ENCODE results near the gene STH.

The STH gene

GRCh38 chr17:45987706-45988105 is 11.3 kb upstream of the STH start:
- no peak overlapping the region for H3K4me3 ChIP-seq (ENCODE audit: low read length)
- H3K4me1 ChIP-seq (ENCODE audit: control insufficient read depth, insufficient read depth, low read length), result no peaks in the 10 kb centered on the region
- DNase-seq (ENCODE audit: low read depth), result no peak
- peaks cover 7% of the 10 kb centered on the region for H3K9me3 ChIP-seq (ENCODE audit: control insufficient read depth, low read length)
- no peaks in the 10 kb centered on the region for H3K36me3 ChIP-seq (ENCODE audit: control insufficient read depth, insufficient read depth, low read length, severe bottlenecking)
- H3K27me3 ChIP-seq (replicated peaks; ENCODE audit: control insufficient read depth, insufficient read depth, low read length), result peaks cover 37% of the 10 kb centered on the region
- H3K9ac ChIP-seq (ENCODE audit: low read length), result no peak overlapping the region

GRCh38 chr17:45989759-45990158 is 9.3 kb upstream of the STH start:
- Histone ChIP-seq H3K27me3 (replicated peaks; ENCODE audit: control insufficient read depth, insufficient read depth, low read length) (peaks cover 23% of the 10 kb centered on the region), H3K4me3 (ENCODE audit: low read length) (no peak overlapping the region), H3K4me1 (ENCODE audit: control insufficient read depth, insufficient read depth, low read length) (no peaks in the 10 kb centered on the region), H3K9me3 (ENCODE audit: control insufficient read depth, low read length) (peaks cover 7% of the 10 kb centered on the region), H3K36me3 (ENCODE audit: control insufficient read depth, insufficient read depth, low read length, severe bottlenecking) (no peaks in the 10 kb centered on the region), H3K9ac (ENCODE audit: low read length) (no peak overlapping the region)
- DNase-seq (ENCODE audit: low read depth), result no peak

GRCh38 chr17:45990886-45991285 is 8.2 kb upstream of the STH start:
- DNase-seq (ENCODE audit: low read depth), result no peak
- H3K36me3 ChIP-seq (ENCODE audit: control insufficient read depth, insufficient read depth, low read length, severe bottlenecking), result no peaks in the 10 kb centered on the region
- peaks cover 5% of the 10 kb centered on the region for H3K4me1 ChIP-seq (ENCODE audit: control insufficient read depth, insufficient read depth, low read length)
- H3K9me3 ChIP-seq (ENCODE audit: control insufficient read depth, low read length), result peaks cover 7% of the 10 kb centered on the region
- H3K9ac ChIP-seq (ENCODE audit: low read length), result no peak overlapping the region
- H3K4me3 ChIP-seq (ENCODE audit: low read length), result no peak overlapping the region
- H3K27me3 ChIP-seq (replicated peaks; ENCODE audit: control insufficient read depth, insufficient read depth, low read length), result peaks cover 15% of the 10 kb centered on the region

- H3K9ac ChIP-seq (ENCODE audit: low read length), result no peak overlapping the region
- DNase-seq (ENCODE audit: low read depth), result no peak
- H3K9me3 ChIP-seq (ENCODE audit: control insufficient read depth, low read length), result peaks cover 7% of the 10 kb centered on the region
- H3K36me3 ChIP-seq (ENCODE audit: control insufficient read depth, insufficient read depth, low read length, severe bottlenecking), result no peaks in the 10 kb centered on the region
- no peak overlapping the region for H3K4me3 ChIP-seq (ENCODE audit: low read length)
- H3K27me3 ChIP-seq (replicated peaks; ENCODE audit: control insufficient read depth, insufficient read depth, low read length), result peaks cover 15% of the 10 kb centered on the region
- H3K4me1 ChIP-seq (ENCODE audit: control insufficient read depth, insufficient read depth, low read length), result peaks cover 5% of the 10 kb centered on the region
Measured at GRCh38 chr17:45991341-45991740, 7.7 kb upstream of the STH start.

GRCh38 chr17:45992175-45992574 is 6.9 kb upstream of the STH start:
- H3K27me3 ChIP-seq (replicated peaks; ENCODE audit: control insufficient read depth, insufficient read depth, low read length), result peaks cover 15% of the 10 kb centered on the region
- no peaks in the 10 kb centered on the region for H3K36me3 ChIP-seq (ENCODE audit: control insufficient read depth, insufficient read depth, low read length, severe bottlenecking)
- DNase-seq (ENCODE audit: low read depth), result no peak
- H3K4me1 ChIP-seq (ENCODE audit: control insufficient read depth, insufficient read depth, low read length), result peaks cover 5% of the 10 kb centered on the region
- no peak overlapping the region for H3K9ac ChIP-seq (ENCODE audit: low read length)
- H3K9me3 ChIP-seq (ENCODE audit: control insufficient read depth, low read length), result peaks cover 7% of the 10 kb centered on the region
- no peak overlapping the region for H3K4me3 ChIP-seq (ENCODE audit: low read length)

- H3K4me1 ChIP-seq (ENCODE audit: control insufficient read depth, insufficient read depth, low read length), result peaks cover 8% of the 10 kb centered on the region
- H3K9me3 ChIP-seq (ENCODE audit: control insufficient read depth, low read length), result peaks cover 7% of the 10 kb centered on the region
- H3K36me3 ChIP-seq (ENCODE audit: control insufficient read depth, insufficient read depth, low read length, severe bottlenecking), result no peaks in the 10 kb centered on the region
- peaks cover 13% of the 10 kb centered on the region for H3K27me3 ChIP-seq (replicated peaks; ENCODE audit: control insufficient read depth, insufficient read depth, low read length)
- H3K4me3 ChIP-seq (ENCODE audit: low read length), result no peak overlapping the region
- DNase-seq (ENCODE audit: low read depth), result no peak
- no peak overlapping the region for H3K9ac ChIP-seq (ENCODE audit: low read length)
Measured at GRCh38 chr17:45992904-45993303, 6.1 kb upstream of the STH start.

- H3K27me3 ChIP-seq (replicated peaks; ENCODE audit: control insufficient read depth, insufficient read depth, low read length), result peaks cover 1% of the 10 kb centered on the region
- H3K4me1 ChIP-seq (ENCODE audit: control insufficient read depth, insufficient read depth, low read length), result peaks cover 10% of the 10 kb centered on the region
- no peak overlapping the region for H3K4me3 ChIP-seq (ENCODE audit: low read length)
- no peak for DNase-seq (ENCODE audit: low read depth)
- no peaks in the 10 kb centered on the region for H3K36me3 ChIP-seq (ENCODE audit: control insufficient read depth, insufficient read depth, low read length, severe bottlenecking)
- H3K9me3 ChIP-seq (ENCODE audit: control insufficient read depth, low read length), result peaks cover 7% of the 10 kb centered on the region
- no peak overlapping the region for H3K9ac ChIP-seq (ENCODE audit: low read length)
Measured at GRCh38 chr17:45993962-45994627, 5.0 kb upstream of the STH start.

- H3K36me3 ChIP-seq (ENCODE audit: control insufficient read depth, insufficient read depth, low read length, severe bottlenecking), result no peaks in the 10 kb centered on the region
- H3K4me1 ChIP-seq (ENCODE audit: control insufficient read depth, insufficient read depth, low read length), result peaks cover 14% of the 10 kb centered on the region
- no peak overlapping the region for H3K4me3 ChIP-seq (ENCODE audit: low read length)
- H3K9me3 ChIP-seq (ENCODE audit: control insufficient read depth, low read length), result peaks cover 2% of the 10 kb centered on the region
- H3K27me3 ChIP-seq (replicated peaks; ENCODE audit: control insufficient read depth, insufficient read depth, low read length), result no peaks in the 10 kb centered on the region
- H3K9ac ChIP-seq (ENCODE audit: low read length), result no peak overlapping the region
- DNase-seq (ENCODE audit: low read depth), result no peak
Measured at GRCh38 chr17:45994987-45995386, 4.1 kb upstream of the STH start.

GRCh38 chr17:45995627-45996270 is 3.3 kb upstream of the STH start:
- DNase-seq (ENCODE audit: low read depth), result no peak
- Histone ChIP-seq H3K36me3 (ENCODE audit: control insufficient read depth, insufficient read depth, low read length, severe bottlenecking) (no peaks in the 10 kb centered on the region), H3K4me3 (ENCODE audit: low read length) (no peak overlapping the region), H3K4me1 (ENCODE audit: control insufficient read depth, insufficient read depth, low read length) (peaks cover 14% of the 10 kb centered on the region), H3K9me3 (ENCODE audit: control insufficient read depth, low read length) (no peaks in the 10 kb centered on the region), H3K9ac (ENCODE audit: low read length) (no peak overlapping the region), H3K27me3 (replicated peaks; ENCODE audit: control insufficient read depth, insufficient read depth, low read length) (no peaks in the 10 kb centered on the region)

- no peaks in the 10 kb centered on the region for H3K9me3 ChIP-seq (ENCODE audit: control insufficient read depth, low read length)
- DNase-seq (ENCODE audit: low read depth), result no peak
- no peaks in the 10 kb centered on the region for H3K27me3 ChIP-seq (replicated peaks; ENCODE audit: control insufficient read depth, insufficient read depth, low read length)
- H3K36me3 ChIP-seq (ENCODE audit: control insufficient read depth, insufficient read depth, low read length, severe bottlenecking), result no peaks in the 10 kb centered on the region
- H3K9ac ChIP-seq (ENCODE audit: low read length), result no peak overlapping the region
- H3K4me3 ChIP-seq (ENCODE audit: low read length), result no peak overlapping the region
- H3K4me1 ChIP-seq (ENCODE audit: control insufficient read depth, insufficient read depth, low read length), result peaks cover 14% of the 10 kb centered on the region
Measured at GRCh38 chr17:45996282-45996937, 2.6 kb upstream of the STH start.

- no peak overlapping the region for H3K9ac ChIP-seq (ENCODE audit: low read length)
- H3K27me3 ChIP-seq (replicated peaks; ENCODE audit: control insufficient read depth, insufficient read depth, low read length), result no peaks in the 10 kb centered on the region
- H3K4me3 ChIP-seq (ENCODE audit: low read length), result no peak overlapping the region
- no peaks in the 10 kb centered on the region for H3K9me3 ChIP-seq (ENCODE audit: control insufficient read depth, low read length)
- H3K4me1 ChIP-seq (ENCODE audit: control insufficient read depth, insufficient read depth, low read length), result peaks cover 14% of the 10 kb centered on the region
- DNase-seq (ENCODE audit: low read depth), result no peak
- H3K36me3 ChIP-seq (ENCODE audit: control insufficient read depth, insufficient read depth, low read length, severe bottlenecking), result no peaks in the 10 kb centered on the region
Measured at GRCh38 chr17:45997166-45997565, 1.9 kb upstream of the STH start.
